AG08395 (cell line): Measurements from ENCODE around the gene CEACAM6.
A peak's percentile ranks its signal among the peaks of the same experiment; 100 is the strongest.

Source experiments
- DNase-seq: peaks from one replicate; pipeline ENCODE4 v3.0.0; 2012; ENCODE audit warnings: mixed read lengths, low spot score

Gene CEACAM6

GRCh38 chr19:41799444-41800000 is 44.2 kb downstream of the CEACAM6 start:
- no peak for DNase-seq

GRCh38 chr19:41801031-41801430 is 45.7 kb downstream of the CEACAM6 start:
- DNase-seq: no peak

- DNase-seq: no peak
Observed at GRCh38 chr19:41801792-41802211, 46.5 kb downstream of the CEACAM6 start.

- DNase-seq: no peak
Observed at GRCh38 chr19:41802770-41803169, 47.4 kb downstream of the CEACAM6 start.

- DNase-seq: no peak
Observed at GRCh38 chr19:41804336-41804735, 49.0 kb downstream of the CEACAM6 start.

GRCh38 chr19:41807176-41807575 is 51.8 kb downstream of the CEACAM6 start:
- DNase-seq: no peak

GRCh38 chr19:41808663-41809566 is 53.6 kb downstream of the CEACAM6 start:
- DNase-seq: no peak

GRCh38 chr19:41810301-41810700 is 55.0 kb downstream of the CEACAM6 start:
- DNase-seq: no peak

- no peak for DNase-seq
Observed at GRCh38 chr19:41811036-41811435, 55.7 kb downstream of the CEACAM6 start.

- no peak for DNase-seq
Observed at GRCh38 chr19:41811981-41812380, 56.7 kb downstream of the CEACAM6 start.

GRCh38 chr19:41813911-41814310 is 58.6 kb downstream of the CEACAM6 start:
- no peak for DNase-seq

GRCh38 chr19:41815301-41815700 is 60.0 kb downstream of the CEACAM6 start:
- no peak for DNase-seq

GRCh38 chr19:41816761-41817160 is 61.4 kb downstream of the CEACAM6 start:
- no peak for DNase-seq

GRCh38 chr19:41821003-41821735 is 65.8 kb downstream of the CEACAM6 start:
- peak; percentile 49 for DNase-seq
